HG03097 (cell line): ENCODE measurements around the gene ATP10B.
"Not testable (repeated sequence)": the region's sequence is repeated elsewhere in the genome, so short reads cannot be mapped to it uniquely, and the experiment has no call there.

ENCODE experiments used
- ATAC-seq: cut with Tn5 transposase; IDR thresholded peaks from one replicate; pipeline ENCODE4 v1.9.1; 2021; ENCODE audit not compliant: unreplicated experiment, low FRiP score

ATP10B gene

DNA sequence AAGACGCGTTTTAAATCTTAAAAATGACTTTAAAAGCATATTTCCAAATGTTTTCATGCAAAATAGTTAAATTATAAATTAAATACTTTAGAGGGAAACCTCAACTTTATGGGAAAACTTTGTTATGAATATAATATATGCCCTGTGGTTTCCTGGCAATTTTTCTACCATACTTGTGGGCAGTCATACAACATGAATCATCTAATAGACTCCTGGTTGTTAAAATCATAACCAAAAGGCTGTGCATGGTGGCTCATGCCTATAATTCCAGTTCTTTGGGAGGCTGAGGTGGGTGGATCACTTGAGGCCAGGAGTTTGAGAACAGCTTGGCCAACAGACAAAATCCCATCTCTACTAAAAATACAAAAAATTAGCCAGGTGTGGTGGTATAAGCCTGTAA lies 18.2 kb downstream of the ATP10B start:
- no peak for ATAC-seq

DNA sequence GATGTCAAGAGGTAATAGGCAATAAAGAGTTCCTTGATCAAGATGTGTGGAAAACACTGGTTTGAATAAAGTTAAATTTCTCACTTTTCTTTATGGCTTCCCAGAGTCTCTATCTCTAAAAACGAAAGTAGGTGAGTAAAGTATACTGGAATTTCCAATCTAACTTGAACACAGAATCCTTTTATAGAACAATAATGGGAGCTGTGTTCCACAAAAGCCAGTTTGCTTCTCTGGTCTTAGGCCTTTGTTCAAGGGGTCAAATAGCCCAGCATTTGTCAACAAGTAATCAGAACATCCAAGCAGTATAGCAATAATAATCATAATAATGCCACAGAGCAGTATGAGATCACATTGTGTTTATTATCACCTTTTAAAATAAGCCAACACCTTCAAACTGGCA lies 20.2 kb downstream of the ATP10B start:
- ATAC-seq: no peak

DNA sequence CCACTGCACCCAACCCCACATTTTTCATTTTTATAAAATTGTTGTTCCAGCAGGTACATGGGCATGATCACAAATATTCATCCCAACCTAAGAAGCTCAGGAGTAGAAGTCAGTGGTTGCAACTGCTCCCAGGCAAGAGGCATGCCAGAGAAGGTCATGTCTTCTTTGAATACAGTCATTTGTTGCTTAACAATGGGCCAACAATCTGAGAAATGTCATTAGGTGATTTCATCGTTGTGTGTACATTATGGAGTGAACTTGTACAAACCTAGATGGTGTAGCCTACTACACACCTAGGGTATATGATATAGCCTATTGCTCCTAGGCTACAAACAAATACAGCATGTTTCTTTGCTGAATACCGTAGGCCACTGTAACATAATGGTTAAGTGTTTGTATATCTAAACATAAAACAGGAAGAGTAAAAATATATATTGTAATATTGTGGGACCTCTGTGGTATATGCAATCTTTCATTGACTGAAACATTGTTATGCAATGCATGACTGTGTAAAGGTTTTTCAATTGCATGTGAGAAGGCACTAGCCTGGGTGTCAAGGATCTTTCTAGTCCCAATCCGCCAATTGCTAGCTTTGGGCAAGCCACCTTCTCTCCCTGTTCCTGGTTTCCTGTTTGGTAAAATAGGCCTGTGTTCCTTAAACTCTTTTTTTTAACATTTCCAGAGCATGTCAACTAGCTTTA lies 27.6 kb downstream of the ATP10B start:
- ATAC-seq: no peak

DNA sequence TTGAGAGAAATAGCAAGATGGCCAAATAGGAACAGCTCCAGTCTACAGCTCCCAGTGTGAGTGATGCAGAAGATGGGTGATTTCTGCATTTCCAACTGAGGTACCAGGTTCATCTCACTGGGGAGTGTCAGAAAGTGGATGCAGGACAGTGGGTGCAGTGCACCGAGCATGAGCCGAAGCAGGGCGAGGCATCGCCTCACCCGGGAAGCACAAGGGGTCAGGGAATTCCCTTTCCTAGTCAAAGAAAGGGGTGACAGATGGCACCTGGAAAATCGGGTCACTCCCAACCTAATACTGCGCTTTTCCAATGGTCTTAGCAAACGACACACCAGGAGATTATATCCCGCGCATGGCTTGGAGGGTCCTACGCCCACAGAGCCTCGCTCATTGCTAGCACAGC lies 39.0 kb downstream of the ATP10B start:
- not testable (repeated sequence) for ATAC-seq

DNA sequence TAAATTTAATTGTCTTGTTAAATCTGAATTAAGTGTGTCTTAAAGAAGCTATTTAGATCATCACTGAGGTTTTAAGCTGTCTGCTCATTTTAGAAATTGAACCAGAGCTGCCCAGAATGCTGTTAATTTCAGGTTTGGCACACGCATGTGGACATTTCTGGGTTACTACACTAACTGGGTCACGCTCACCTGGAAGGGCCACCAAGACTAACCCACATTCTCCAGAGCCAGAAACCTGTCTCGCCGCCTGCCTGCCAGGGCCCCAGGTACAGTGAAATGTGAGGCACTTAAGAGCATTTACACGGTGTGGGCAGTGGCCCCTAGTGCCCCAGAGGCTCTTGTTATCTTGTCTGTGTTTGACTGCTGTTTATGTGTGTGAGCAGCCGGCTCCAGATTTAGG lies 46.6 kb downstream of the ATP10B start:
- ATAC-seq: no peak

DNA sequence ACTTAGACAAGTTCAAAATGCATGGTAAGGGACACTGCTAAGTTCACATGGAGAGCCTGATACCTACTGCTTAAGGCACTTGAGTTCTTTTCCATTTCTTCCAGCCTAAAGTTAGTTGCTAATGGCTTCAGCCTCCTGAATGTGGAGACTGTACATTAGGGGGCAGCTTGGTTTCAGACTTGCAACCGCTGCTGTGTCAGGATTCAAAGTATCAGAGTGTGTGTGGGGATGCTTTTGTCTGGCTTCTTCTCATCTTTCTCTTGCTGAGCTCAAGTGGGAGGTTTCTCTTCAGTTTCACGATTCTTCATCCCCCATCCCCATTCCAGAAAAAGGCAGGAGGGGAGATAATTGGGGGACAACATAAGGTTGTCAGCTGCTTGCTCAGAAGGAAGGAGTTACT lies 49.4 kb downstream of the ATP10B start:
- no peak for ATAC-seq

DNA sequence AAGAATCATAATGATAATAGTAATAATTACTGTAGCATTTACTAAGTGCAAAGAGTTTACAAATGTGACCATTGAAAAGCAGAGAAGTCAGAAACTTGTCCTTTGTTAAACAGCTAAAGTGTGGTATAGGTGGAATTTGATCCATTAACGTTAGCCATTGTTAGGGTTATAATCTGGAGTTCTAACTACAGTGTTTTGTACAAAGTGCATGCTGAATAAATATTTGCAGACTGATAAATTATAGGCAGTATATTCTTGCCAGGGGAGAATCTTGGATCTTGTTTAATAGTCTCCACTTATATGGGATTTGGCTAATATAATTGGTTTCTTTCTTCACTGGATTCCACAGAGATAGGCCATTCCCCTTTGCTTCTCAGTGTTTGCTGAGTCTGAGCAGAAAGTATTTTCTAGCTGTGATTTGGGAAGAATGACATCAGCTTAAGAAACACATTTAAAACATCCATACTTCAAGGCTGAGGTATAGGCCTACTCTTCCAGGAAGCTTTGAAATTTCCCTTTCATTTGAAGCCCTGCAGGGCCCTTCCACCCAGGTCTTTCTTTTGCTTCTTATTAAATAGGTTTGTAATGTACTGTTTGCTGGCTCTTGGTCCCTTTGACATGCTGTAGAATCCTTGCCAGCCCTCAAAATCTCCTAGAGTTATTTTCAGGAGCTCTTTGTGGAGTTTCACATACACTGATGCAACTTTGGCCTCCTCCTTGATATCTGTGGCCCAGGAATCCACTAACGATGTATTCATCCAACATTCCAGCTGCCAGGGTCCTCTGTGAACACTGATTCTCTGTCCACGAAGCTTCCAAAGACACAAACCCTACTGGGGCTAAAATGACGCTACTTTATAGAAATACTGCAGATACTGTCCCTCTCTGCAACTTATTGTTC lies 51.4 kb downstream of the ATP10B start:
- ATAC-seq: no peak

DNA sequence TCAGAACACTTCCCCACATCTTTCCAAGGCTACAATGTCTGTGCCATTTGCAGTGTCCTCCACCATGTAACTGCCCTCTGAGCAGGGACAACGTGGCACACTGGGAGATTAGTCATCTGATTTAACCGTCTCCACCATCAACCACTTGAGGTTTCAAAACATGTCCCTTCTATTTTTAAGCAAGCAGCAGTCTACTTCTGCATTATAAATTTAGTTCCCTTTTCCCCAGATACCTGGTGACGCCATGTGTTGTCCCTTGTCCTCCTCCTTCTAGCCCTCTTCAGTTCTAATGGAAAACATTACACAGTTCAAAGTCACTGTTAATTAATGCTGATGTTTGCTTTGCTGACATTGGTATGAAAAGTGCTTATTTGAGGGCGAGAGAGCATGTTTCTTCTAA lies 52.8 kb downstream of the ATP10B start:
- ATAC-seq: no peak

DNA sequence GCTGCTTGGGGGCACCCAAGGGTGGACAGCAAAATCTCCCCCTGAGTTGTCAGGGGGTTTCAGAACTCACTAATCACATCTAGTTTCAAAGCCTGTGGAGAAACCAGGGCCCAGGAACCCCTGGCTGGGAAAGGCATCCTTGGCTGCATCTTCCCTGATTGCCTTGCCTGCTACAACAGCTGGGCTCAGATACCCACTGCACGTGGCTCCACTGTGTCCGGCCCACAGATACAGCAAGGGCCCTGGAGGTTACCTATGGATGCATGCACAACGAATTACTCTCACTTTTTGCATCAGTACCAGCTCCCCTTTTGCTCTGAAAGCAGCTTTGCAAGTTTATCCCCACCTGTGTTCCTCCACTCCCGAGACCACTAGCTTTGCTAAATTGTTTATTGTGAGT lies 55.0 kb downstream of the ATP10B start:
- no peak for ATAC-seq

DNA sequence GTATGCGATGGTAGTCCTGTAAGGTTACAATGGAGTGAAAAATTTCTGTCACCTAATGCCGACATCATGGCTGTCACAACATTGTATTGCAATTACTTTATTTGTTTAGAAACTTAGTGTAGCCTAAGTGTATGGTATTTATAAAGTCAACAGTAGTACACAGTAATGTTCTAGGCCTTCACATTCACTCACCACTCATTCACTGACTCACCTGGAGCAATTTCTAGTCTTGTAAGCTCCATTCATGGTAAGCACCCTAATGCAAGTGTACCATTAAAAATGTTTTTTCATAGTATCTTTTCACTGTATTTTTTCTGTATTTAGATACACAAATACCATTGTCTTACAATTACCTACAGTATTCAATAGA lies 58.5 kb downstream of the ATP10B start:
- no peak for ATAC-seq

DNA sequence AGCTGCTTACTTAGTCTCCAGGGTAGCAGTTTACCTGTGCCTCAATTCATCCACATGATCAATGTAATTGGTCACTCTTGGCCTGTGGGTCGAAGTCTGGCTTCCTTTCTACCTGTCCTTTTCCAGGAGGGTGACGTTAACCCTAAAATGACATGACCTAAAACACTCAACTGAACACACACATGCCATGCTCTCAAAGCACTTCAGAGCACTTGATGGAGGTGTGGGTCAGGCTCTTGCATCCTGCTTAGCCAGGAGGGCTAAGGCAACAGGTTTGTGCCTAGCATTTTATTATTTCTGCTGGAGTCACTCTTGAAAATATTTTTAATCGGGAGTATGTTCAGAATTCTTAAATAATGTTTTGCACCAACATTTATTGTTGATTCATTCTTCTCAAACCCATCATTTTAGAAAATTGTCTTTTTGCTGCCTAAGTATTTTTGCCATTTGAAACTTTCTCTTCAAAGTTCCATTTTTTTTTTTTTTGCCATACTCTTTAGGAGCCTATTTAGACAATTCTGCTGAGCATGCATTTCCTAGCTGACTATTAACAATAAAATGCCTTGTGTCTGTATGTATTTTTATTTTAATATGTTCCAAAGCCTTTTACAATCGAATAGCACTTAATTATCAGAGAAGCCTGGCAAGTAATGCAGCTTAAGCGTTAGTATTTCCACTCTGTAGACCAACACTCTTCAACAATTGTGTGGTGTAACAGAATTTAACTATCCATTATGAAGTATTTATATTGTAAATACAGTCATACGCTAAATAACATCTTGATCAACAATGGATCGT lies 59.1 kb downstream of the ATP10B start:
- no peak for ATAC-seq

DNA sequence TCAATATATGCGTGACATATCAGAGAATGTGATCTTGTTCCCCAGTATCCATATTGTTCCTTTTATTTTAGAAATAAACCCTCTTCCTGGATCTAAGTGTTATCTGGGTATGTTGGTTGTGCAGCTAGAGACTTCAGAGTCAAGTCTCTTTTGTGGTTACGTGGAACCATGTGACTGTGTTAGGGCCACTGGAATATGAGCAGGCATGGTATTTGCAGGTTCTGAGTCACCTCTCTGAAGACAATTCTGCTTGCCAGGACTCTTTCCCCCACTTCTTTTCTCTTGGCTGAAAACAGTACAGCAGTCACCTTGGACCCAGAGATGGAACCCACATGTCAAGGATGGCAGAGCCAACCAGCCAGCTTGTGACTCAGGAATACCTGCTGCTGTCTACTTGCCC lies 59.7 kb downstream of the ATP10B start:
- no peak for ATAC-seq

DNA sequence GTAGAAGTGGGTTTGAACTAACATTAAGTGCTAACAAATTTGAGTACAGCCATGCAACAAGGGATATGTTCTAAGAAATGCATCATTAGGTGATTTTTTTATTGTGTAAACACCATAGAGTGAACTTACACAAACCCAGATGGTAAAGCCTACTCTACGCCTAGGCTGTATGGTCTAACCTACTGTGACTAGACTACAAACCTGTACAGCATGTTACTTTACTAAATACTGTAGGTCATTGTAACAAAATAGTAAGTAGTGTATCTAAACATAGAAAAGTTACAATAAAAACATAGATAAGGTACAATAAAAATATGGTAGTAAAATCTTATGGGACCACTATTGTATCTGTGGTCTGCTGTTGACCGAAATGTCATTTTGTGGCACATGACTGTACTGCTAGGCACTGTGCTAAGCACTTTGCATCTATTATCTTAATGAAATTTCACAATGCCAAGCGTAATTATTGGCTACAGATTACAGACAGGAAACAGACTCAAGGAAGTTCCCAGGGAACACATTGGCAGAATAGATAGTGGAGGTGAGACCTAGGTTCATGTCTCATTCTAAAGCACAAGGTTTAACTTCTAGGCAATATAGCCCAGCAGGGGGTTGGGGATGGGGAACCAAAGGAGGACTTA lies 62.7 kb downstream of the ATP10B start:
- no peak for ATAC-seq

DNA sequence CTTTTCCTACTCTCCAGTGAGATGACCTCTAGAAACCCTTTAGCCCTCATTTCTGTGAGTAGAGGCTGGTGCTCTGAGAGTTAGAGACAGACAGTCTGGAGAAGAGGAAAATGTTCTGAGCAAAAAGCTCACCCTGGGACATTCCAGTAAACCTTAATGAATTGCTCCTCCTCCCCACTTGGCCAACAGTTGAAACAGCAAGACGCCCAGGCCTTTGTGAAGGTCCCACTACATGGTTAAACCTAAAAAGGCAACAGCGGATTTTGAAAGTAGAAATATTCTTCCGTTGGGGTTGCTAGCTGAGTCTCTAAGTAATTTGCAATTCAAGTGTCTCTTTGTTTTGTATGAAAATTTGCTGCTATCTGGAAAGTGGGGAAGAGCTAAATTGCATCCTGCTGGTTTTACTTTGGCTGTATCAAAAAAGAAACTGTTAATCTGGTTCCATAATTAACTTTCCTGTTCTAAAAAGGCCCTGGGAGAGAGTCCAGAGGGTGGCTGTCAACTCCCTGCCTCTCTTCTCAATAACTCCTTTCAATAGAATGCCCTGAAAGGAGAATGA lies 63.8 kb downstream of the ATP10B start:
- no peak for ATAC-seq

DNA sequence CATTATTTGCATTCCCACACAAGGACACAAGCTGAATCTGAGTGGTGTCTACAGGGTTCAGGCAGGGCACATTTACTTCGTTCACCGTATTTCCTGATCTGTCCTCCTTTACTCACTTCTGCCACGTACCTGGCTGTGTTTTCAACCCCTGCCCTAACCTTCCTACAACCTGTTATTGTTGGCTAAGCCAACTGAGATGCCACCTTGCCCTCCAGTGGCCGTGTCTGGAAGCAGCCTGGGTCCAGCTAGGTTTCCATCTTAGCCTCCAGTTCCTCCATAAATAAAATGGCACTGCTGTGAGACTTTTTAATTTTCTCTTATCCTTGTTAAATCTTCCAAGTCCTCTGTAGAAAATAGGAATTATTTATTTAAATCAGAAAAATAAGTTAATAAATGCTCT lies 64.8 kb downstream of the ATP10B start:
- no peak for ATAC-seq

DNA sequence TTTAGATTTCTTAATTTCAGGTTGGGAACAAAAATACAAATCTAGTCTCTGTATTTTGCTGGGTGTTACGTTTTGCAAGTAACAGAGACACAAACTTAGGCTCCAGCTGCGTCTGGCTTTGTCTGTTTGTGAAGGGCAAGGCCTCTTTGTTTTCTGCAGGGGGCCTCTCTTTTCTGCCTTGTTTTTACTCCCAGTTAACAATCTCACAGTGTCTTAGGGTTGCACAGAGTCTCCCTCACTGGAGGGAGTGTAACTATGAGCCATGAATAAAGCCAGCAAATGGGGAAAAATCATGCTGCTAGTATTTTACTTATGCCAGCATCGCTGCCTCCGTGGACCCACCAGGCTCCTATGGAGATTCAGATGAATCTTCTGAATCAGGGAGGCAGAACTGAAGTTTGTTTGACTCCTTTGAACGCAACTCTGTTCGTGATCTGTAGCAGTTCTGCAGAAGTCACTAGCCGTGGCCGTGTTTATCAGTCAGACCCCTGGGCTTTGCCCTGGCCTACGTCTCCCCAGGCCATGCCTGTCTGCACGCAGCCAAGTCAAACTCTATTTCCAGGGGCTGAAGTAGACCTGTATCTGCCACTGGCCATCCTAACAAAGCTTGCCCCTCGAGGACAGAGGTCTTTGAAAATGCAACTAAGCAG lies 77.2 kb downstream of the ATP10B start:
- ATAC-seq: no peak

DNA sequence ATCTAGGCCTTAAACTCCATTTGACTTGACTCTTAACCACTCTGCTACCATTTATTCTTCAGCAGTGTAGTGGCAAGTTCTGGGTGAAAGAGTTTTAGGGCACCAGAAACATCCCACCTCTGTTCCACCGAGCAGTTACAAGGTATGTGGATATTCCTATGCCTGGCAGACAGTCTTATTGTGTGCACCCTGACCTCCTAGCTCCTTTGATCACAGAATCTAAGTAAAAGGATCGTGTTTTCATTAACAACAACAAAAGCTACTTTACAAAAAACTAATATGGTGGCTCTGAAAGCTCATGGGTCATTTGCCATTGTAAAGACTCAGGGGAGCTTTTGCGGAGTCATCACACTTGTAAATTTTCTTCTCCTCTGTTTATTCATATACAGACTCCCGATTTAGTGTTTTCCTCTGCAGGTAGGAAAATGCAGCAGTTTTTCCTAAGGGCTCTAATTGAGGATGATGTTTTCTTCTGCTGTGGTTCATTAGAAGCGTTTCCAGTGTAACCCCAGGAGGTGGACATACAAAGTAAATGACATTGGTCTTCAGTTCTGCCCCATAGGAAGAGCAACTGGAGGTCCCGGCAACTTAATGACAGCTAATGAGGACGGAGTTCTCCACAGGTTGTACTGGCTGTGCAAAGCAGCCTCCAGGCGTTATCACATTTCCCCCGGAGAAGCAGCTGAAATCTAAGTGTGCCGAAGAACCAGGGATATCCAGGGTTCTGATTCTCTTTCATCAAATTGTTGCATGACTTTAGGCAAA lies 78.2 kb downstream of the ATP10B start:
- ATAC-seq: no peak

DNA sequence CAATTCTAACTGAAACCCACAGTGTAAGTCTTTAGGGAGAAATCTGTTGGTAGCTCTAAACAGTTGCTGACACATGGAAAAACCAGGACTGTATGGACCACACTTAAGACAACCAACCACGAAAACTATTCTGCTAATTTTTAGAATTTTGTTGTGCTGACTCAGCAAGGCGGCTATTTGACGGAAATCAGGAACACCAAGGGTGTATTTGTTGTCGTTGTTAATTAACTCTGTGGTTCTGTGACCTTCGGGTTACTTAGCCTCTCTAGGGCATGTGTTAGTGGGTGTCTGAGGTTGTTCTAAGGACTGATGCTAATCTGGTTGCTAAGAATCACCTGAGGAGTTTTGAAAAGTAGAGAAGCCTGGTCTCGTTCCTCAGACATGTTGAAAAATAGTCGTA lies 79.2 kb downstream of the ATP10B start:
- ATAC-seq: no peak

DNA sequence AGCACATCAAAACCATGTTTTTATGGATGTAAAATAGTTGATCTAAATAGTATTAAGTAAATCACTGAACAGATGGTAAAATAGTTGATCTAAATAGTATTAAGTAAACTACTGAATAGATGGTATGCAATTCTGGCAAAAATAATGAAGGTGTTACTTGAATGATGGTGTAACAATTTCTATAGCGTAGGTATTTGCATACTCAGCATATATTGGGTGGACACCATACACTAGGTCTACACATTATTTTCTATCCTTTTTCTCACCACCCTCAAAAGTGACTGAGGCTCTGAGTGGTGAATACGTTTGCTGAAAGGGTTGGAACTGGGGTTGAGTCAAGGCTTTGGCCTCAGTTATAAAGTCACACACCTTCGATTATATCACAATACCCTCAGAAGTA lies 81.3 kb downstream of the ATP10B start:
- ATAC-seq: no peak
